ENCODE results near the gene GJC1. TPM values are rescaled to one million over a fixed set of nuclear protein-coding genes. Genes with fewer than 3 reads are reported as not detected.

GJC1 gene
- total RNA-seq, 1 donor: 10.5 TPM

DNA sequence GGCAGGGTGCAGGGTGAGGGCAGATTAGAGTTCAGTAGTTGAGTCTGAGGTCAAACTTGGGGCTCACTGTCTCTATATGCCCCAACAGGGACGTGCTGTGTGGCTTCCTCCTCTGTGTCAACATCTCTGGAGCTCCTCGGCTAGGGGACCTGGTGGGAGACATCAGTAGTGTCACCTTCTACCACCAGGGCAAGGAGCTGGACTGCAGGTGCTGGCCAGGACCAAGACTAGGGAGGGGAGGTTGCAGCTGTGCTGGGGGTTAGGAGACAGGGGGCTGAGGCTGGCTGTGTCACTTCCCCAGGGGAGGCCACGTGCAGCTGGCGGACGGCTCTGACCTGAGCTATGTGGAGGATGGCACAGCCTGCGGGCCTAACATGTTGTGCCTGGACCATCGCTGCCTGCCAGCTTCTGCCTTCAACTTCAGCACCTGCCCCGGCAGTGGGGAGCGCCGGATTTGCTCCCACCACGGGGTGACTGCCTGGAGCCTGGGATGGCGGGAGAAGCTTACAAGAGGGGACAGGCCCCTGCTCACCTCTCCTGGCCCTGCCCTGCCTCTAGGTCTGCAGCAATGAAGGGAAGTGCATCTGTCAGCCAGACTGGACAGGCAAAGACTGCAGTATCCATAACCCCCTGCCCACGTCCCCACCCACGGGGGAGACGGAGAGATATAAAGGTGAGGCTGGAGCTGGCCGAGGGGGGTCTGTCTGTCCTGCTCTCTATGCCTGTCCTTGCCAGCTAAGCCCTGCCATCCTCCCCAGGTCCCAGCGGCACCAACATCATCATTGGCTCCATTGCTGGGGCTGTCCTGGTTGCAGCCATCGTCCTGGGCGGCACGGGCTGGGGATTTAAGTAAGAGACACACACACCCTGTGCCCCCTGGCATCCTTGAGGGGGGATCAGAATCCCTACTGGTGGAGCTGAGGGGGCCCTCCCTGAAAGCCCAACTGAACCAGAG lies 52.4 kb downstream of the GJC1 start:
- Histone ChIP-seq H3K4me3 (ENCODE audit: insufficient read depth, low read length) (no peak overlapping the region), H3K27ac (ENCODE audit: low read depth, low read length) (no peak overlapping the region), H3K9me3 (ENCODE audit: low read depth, low read length) (no peaks in the 10 kb centered on the region), H2AFZ (ENCODE audit: low read length) (no peak overlapping the region), H3K4me1 (ENCODE audit: insufficient read depth, low read length) (peaks cover 11% of the 10 kb centered on the region), H3K36me3 (ENCODE audit: insufficient read depth, low read length) (no peaks in the 10 kb centered on the region), H3K4me2 (ENCODE audit: insufficient read depth, low read length) (no peak overlapping the region), H4K20me1 (ENCODE audit: insufficient read depth, low read length) (no peaks in the 10 kb centered on the region), H3K79me2 (ENCODE audit: insufficient read depth, low read length) (no peaks in the 10 kb centered on the region), H3K27me3 (ENCODE audit: insufficient read depth, low read length) (peaks cover 6% of the 10 kb centered on the region)
- TF ChIP-seq, protein P1, sequence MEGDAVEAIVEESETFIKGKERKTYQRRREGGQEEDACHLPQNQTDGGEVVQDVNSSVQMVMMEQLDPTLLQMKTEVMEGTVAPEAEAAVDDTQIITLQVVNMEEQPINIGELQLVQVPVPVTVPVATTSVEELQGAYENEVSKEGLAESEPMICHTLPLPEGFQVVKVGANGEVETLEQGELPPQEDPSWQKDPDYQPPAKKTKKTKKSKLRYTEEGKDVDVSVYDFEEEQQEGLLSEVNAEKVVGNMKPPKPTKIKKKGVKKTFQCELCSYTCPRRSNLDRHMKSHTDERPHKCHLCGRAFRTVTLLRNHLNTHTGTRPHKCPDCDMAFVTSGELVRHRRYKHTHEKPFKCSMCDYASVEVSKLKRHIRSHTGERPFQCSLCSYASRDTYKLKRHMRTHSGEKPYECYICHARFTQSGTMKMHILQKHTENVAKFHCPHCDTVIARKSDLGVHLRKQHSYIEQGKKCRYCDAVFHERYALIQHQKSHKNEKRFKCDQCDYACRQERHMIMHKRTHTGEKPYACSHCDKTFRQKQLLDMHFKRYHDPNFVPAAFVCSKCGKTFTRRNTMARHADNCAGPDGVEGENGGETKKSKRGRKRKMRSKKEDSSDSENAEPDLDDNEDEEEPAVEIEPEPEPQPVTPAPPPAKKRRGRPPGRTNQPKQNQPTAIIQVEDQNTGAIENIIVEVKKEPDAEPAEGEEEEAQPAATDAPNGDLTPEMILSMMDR (IDR thresholded peaks at IDR 0.05; ENCODE audit: extremely low read depth, low read depth, low read length): no peak
- peak; percentile 65 for DNase-seq (ENCODE audit: insufficient read length, low spot score, missing footprints)

DNA sequence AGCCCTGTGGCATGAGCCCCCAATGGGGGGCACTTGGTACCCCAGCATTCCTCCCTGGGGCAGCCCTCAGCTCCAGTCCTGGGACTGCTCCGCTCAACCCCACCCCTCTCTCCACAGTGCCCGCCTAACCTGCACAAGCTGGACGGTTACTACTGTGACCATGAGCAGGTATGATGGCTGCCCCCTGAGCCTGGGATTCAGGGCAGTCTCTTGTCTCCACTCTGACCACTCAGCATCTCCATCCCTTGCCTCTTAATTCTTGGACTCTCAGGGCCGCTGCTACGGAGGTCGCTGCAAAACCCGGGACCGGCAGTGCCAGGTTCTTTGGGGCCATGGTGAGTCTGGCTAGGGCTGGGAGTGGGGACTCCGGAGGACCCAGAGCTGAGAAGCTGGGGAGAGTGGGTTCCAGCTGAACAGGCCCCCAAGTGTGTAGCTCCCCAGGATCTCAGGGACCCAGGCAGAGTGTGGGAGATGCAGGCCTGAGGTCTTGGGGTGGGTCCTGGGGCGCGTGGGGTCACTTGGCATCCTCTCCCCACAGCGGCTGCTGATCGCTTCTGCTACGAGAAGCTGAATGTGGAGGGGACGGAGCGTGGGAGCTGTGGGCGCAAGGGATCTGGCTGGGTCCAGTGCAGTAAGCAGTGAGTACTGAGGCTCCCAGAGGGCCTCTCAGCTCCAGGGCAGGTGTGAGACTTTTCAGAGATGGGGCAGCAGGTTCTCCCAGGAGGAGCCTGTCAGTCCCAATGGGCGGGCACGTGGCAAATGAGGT lies 53.3 kb downstream of the GJC1 start:
- no peaks in the 10 kb centered on the region for H3K79me2 ChIP-seq (ENCODE audit: insufficient read depth, low read length)
- H3K36me3 ChIP-seq (ENCODE audit: insufficient read depth, low read length): no peaks in the 10 kb centered on the region
- no peak overlapping the region for H2AFZ ChIP-seq (ENCODE audit: low read length)
- no peak overlapping the region for H3K4me2 ChIP-seq (ENCODE audit: insufficient read depth, low read length)
- no peak overlapping the region for H3K4me3 ChIP-seq (ENCODE audit: insufficient read depth, low read length)
- H3K4me1 ChIP-seq (ENCODE audit: insufficient read depth, low read length): peaks cover 11% of the 10 kb centered on the region
- H4K20me1 ChIP-seq (ENCODE audit: insufficient read depth, low read length): no peaks in the 10 kb centered on the region
- peak; percentile 34 for DNase-seq (ENCODE audit: insufficient read length, low spot score, missing footprints)
- peaks cover 6% of the 10 kb centered on the region for H3K27me3 ChIP-seq (ENCODE audit: insufficient read depth, low read length)
- TF ChIP-seq, protein P1 (IDR thresholded peaks at IDR 0.05; ENCODE audit: extremely low read depth, low read depth, low read length): no peak
- no peak overlapping the region for H3K27ac ChIP-seq (ENCODE audit: low read depth, low read length)
- no peaks in the 10 kb centered on the region for H3K9me3 ChIP-seq (ENCODE audit: low read depth, low read length)

DNA sequence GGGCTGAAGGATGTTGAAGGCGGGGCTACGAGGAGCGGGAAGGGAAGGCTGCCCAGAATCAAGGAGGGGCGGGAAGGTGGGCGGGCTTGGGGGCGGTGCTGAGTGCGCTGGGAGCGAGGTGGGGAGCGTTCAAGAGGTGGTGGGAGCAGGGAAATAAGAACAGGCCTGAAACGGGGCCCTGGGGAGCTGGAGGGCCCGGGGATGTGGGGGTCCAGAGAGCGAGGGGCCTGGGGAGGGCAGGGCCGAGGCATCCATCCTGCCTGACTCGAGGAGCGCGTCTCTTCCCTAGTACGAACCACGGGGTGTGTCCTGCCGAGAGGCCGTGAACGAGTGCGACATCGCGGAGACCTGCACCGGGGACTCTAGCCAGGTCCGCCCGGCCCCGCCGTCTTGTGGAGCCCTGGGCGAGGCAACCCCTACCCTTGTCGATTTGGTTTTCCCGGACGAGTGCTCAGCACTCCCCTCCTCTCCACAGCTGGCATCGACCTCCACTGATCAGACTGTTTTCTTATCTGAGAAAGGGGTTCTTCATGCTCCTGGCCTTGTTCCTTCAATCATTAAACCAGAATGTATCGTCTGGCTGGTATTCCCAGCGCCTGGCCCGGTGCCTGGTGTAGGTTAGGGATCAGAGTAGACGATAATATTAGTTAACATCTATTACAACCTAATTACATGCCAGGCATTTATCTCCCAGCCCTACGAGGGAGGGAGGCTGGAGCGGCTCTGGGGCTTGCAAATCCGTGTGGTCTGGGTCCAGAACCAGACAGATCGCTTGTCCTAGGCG lies 54.1 kb downstream of the GJC1 start:
- H3K27ac ChIP-seq (ENCODE audit: low read depth, low read length): no peak overlapping the region
- peaks cover 11% of the 10 kb centered on the region for H3K4me1 ChIP-seq (ENCODE audit: insufficient read depth, low read length)
- peak overlapping the region; percentile 73 for H3K4me3 ChIP-seq (ENCODE audit: insufficient read depth, low read length)
- peaks cover 6% of the 10 kb centered on the region for H3K27me3 ChIP-seq (ENCODE audit: insufficient read depth, low read length)
- peak; percentile 86 for DNase-seq (ENCODE audit: insufficient read length, low spot score, missing footprints)
- TF ChIP-seq, protein P1 (IDR thresholded peaks at IDR 0.05; ENCODE audit: extremely low read depth, low read depth, low read length): no peak
- H2AFZ ChIP-seq (ENCODE audit: low read length): peak overlapping the region; percentile 79
- no peaks in the 10 kb centered on the region for H3K36me3 ChIP-seq (ENCODE audit: insufficient read depth, low read length)
- no peaks in the 10 kb centered on the region for H4K20me1 ChIP-seq (ENCODE audit: insufficient read depth, low read length)
- H3K9me3 ChIP-seq (ENCODE audit: low read depth, low read length): no peaks in the 10 kb centered on the region
- peak overlapping the region; percentile 97 for H3K4me2 ChIP-seq (ENCODE audit: insufficient read depth, low read length)
- H3K79me2 ChIP-seq (ENCODE audit: insufficient read depth, low read length): no peaks in the 10 kb centered on the region
